Mucosa of rectum (tissue), 2 donors: ENCODE measurements around the gene IP6K3.

Experiments used
- H3K27ac ChIP-seq, 2 donors: one replicate each; pipeline ENCODE4 v1.7.0; 2013; ENCODE audit warnings: inconsistent platforms in 2 of 2, low read depth in 2 of 2, low read length in 2 of 2
- H3K27me3 ChIP-seq, 2 donors: one replicate each; pipeline ENCODE4 v1.7.0; 2013; ENCODE audit warnings: low read length in 2 of 2; ENCODE audit not compliant: control insufficient read depth in 2 of 2, insufficient read depth in 2 of 2
- H3K36me3 ChIP-seq, 2 donors: one replicate each; pipeline ENCODE4 v1.7.0; 2013; ENCODE audit warnings: low read length in 2 of 2; ENCODE audit not compliant: control insufficient read depth in 2 of 2, insufficient read depth in 2 of 2
- H3K4me1 ChIP-seq, 2 donors: one replicate each; pipeline ENCODE4 v1.7.0; 2013; ENCODE audit warnings: low read length in 2 of 2, mild to moderate bottlenecking in 1 of 2; ENCODE audit not compliant: control insufficient read depth in 2 of 2, insufficient read depth in 2 of 2
- H3K4me3 ChIP-seq, 2 donors: one replicate each; pipeline ENCODE4 v1.7.0; 2013; ENCODE audit warnings: low read length in 2 of 2
- H3K9ac ChIP-seq, 2 donors: one replicate each; pipeline ENCODE4 v1.7.0; 2013; ENCODE audit warnings: low read length in 2 of 2, low read depth in 1 of 2, mild to moderate bottlenecking in 1 of 2
- H3K9me3 ChIP-seq, 2 donors: one replicate each; pipeline ENCODE4 v1.7.0; 2013; ENCODE audit warnings: low read length in 2 of 2; ENCODE audit not compliant: control insufficient read depth in 2 of 2
- donor health status: healthy.
- donor health status: Normal muscosa, but diverticular disease.

IP6K3 gene

DNA sequence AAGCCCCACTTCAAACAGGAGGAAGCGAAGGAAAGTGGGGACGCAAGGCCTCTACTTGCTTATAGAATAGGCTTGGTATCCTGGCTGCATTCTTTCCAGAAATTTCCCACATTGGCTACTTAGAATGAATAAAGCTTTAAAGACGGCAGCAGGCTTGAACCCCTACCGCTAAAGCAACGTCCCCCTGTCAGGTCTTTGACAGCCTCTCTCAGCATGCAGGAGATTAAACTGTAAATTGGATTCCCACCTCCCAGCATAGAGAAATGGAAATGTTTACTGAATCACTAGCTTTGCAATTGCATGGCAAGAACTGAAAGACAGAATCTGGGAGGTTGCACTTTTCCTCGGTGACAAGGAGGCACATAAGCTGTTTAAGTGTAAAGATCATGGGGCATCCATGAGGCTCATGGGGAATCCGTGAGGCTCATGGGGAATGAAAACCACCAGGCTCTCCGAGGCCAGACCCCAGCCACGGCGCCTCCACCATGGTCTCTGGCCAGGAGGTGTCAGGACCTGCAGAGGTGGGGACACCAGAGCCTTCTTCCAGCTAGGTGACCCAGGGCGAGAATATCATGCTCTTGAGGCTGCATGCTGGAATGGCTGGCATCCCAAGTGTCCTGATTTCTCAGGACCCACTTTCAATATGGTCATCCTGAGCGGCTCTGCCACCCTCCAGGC is 31.9 kb upstream of the IP6K3 start:
- Histone ChIP-seq H3K9ac (no peak overlapping the region), H3K4me1 (no peaks in the 10 kb centered on the region), H3K27me3 (no peaks in the 10 kb centered on the region), H3K36me3 (peaks cover 81 to 83% of the 10 kb centered on the region in 2 donors), H3K4me3 (no peak overlapping the region), H3K27ac (no peak overlapping the region), H3K9me3 (no peaks in the 10 kb centered on the region)

DNA sequence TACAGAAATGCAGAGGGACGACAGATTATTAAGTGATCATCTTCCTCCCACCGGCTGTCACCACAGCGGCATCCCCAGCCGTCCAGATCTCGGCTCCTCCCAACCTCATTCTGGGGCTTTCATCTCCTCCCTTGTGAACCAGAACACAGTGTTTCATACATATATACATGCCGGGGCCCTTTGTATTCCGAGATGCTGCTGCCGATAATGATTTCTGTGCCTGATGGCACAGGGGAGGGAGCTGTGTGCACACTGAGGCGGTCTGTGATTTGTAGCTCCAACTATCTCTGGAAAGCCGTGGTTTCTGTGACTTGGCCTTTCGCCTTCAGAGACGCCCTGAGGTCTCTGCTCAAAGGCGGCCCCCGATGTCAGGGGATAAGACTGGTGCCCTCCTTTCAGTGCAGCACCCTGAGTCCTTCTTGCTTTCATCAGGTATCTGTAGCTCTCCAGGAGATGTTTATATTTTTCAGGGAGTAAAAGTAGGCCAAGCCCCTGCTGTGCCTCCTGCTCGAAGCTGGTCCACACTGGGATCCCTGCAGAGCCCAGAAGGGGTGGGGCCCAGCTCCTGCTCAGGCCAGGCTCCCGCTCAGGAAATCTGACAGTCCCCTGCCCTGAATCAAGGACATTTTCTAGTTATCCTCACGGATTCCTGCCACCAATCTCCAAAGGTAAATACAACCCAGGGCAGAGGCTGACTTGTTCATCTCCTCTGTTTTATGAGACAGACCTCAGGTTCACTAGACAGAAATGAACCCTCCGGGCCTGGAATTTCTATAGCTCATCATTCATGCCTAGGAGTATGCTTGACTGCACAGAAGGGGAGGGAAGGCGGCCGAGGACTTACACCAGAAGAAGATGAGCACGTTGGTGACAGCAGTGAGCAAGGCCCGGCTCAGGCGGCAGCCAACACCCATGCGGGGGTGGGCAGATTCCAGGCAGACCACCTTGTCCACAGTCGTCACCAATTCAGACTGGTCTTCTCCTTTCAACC is 31.0 kb upstream of the IP6K3 start:
- H3K27me3 ChIP-seq: no peaks in the 10 kb centered on the region
- no peaks in the 10 kb centered on the region for H3K4me1 ChIP-seq
- H3K27ac ChIP-seq: no peak overlapping the region
- no peaks in the 10 kb centered on the region for H3K9me3 ChIP-seq
- H3K4me3 ChIP-seq: no peak overlapping the region
- H3K36me3 ChIP-seq: peaks cover 79 to 82% of the 10 kb centered on the region in 2 donors
- no peak overlapping the region for H3K9ac ChIP-seq

DNA sequence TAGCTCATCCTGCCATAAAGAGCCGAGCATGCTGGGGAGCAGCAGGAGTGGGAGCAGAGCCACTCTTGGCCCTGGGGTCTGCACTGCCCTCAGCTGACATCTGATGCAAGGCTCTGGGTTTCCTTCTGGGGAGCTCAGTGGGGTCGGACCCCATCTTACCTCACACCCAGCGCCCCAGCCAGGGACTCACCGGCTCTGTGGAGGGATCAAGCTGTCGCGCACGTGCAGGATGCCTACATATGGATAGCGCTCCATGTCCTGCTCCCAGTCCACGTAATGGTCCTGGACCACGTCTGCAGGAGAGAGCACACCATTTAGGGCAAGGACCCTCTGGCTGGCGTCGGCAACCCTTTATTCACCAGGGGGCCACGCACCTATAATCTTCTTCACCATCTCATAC is 30.1 kb upstream of the IP6K3 start:
- H3K9ac ChIP-seq: no peak overlapping the region
- no peak overlapping the region for H3K4me3 ChIP-seq
- peaks cover 0 to 3% of the 10 kb centered on the region in 2 donors for H3K4me1 ChIP-seq
- no peak overlapping the region for H3K27ac ChIP-seq
- H3K36me3 ChIP-seq: peaks cover 71 to 81% of the 10 kb centered on the region in 2 donors
- H3K9me3 ChIP-seq: no peaks in the 10 kb centered on the region
- no peaks in the 10 kb centered on the region for H3K27me3 ChIP-seq

DNA sequence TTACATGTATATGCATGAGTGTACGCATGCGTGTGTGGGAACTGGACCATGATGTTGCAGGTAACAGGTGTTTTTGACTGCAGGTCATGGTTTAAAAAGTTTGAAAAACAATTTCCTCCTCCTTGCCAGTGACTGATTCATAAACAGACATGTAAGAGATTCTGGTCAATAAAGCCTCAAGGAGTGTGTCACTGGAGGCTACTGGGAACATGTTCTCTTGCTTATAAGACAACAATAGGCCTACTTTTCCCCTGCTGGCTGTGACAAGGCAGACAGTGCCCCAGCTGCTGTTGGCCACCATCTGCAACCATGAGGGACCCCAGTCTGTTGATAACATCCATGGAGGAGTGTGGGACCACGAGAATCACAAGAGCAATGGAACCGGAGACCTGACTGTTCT is 29.5 kb upstream of the IP6K3 start:
- H3K36me3 ChIP-seq: peaks cover 71 to 81% of the 10 kb centered on the region in 2 donors

DNA sequence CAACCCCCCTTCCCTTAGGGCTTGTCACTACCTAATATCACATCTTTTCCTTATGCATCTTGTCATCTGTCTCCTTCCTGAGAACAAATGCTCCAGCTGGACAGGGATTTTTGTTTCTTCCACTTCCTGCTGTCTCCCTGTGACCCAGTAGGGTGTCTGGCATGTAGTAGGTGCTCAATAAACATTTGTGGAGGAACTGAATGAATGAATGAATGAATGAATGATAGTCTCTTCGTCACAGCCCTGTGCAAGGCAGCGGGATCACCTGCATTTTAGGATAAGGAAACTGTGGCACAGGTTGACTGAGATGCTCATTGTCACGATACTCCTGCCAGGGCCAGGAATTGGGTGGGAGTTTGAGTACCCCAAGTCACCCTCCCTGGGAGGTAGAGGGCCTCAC is 28.1 kb upstream of the IP6K3 start:
- H3K27me3 ChIP-seq: no peaks in the 10 kb centered on the region
- H3K27ac ChIP-seq: no peak overlapping the region
- no peak overlapping the region for H3K9ac ChIP-seq
- H3K36me3 ChIP-seq: peaks cover 60 to 70% of the 10 kb centered on the region in 2 donors
- H3K9me3 ChIP-seq: no peaks in the 10 kb centered on the region
- peaks cover 0 to 7% of the 10 kb centered on the region in 2 donors for H3K4me1 ChIP-seq
- no peak overlapping the region for H3K4me3 ChIP-seq

More for the DNA sequence above, 29.5 kb upstream of the IP6K3 start:
- no peak overlapping the region for H3K4me3 ChIP-seq
- no peaks in the 10 kb centered on the region for H3K9me3 ChIP-seq
- H3K4me1 ChIP-seq: peaks cover 0 to 6% of the 10 kb centered on the region in 2 donors
- no peak overlapping the region for H3K27ac ChIP-seq
- no peaks in the 10 kb centered on the region for H3K27me3 ChIP-seq
- no peak overlapping the region for H3K9ac ChIP-seq

DNA sequence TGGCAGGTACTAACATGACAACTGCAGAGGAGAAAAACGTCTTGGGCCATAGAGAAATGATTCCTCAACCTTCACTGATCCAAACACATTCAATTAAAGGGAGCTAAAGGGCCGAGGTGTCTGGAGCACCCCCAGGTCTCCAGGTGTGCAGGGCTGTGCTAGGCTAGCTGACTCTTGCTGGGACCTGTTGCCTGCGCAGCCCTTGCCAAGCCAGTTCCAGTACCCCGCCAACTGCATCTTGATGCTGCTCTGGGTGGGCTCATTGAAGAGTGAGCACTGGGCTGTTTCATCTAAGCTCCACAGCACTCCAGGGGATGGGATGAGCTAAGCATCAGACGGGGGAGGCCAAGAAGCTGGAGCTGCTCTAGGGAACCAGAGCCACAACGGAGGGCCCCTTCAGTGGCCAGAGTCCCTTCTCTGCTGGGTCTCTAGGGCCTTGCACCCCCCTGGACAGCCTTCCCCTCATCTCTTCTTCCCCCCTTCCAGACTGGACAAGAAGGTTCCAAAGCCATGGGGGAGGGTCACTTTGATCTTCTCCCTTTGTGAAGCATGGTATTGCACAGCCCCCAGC is 26.3 kb upstream of the IP6K3 start:
- Histone ChIP-seq H3K4me1 (peaks cover 0 to 11% of the 10 kb centered on the region in 2 donors), H3K27ac (no peak overlapping the region), H3K36me3 (peaks cover 43 to 52% of the 10 kb centered on the region in 2 donors)

DNA sequence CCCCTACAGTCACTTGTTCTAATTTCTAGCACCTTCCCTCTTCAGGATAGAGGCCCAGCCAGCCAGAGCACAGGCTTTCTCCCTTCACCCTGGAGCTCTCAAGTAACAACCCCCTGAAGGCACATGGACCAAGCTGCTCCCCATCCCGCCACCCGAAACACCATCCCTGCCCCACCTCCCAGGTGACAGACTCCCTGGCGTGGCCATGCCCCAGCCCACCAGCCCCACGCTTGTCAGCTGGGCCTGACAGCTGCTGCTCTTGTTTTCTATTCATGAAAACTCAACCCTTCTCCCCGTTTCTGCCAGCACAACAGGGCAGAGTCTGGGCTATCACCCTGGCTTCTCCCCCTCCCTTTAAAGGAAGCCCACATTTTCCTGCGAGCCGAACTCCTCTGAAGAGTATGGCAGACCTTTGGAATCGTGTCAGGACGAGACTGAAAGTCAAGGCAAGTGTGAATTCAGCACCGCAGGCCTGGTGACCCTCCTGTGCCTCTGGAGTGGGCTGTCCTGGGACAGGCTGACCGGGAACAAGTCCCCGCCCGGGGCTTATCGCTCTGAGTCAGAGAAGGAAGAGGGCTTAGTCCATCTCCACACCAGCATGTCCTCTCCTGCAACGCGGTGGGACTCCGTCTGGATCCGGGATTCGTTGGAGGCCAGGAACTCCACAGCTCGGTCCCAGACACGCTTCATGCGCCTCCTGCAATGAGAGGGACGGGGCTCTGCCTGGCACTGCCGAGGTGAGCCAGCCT is 25.6 kb upstream of the IP6K3 start:
- H3K9ac ChIP-seq: no peak overlapping the region
- H3K36me3 ChIP-seq: peaks cover 36 to 44% of the 10 kb centered on the region in 2 donors
- no peaks in the 10 kb centered on the region for H3K9me3 ChIP-seq
- peaks cover 0 to 11% of the 10 kb centered on the region in 2 donors for H3K4me1 ChIP-seq
- peak overlapping the region; percentile 3 to 33 for H3K27ac ChIP-seq
- no peak overlapping the region for H3K4me3 ChIP-seq
- H3K27me3 ChIP-seq: no peaks in the 10 kb centered on the region

More for the DNA sequence above, 26.3 kb upstream of the IP6K3 start:
- H3K9ac ChIP-seq: no peak overlapping the region
- no peak overlapping the region for H3K4me3 ChIP-seq
- no peaks in the 10 kb centered on the region for H3K27me3 ChIP-seq
- no peaks in the 10 kb centered on the region for H3K9me3 ChIP-seq

DNA sequence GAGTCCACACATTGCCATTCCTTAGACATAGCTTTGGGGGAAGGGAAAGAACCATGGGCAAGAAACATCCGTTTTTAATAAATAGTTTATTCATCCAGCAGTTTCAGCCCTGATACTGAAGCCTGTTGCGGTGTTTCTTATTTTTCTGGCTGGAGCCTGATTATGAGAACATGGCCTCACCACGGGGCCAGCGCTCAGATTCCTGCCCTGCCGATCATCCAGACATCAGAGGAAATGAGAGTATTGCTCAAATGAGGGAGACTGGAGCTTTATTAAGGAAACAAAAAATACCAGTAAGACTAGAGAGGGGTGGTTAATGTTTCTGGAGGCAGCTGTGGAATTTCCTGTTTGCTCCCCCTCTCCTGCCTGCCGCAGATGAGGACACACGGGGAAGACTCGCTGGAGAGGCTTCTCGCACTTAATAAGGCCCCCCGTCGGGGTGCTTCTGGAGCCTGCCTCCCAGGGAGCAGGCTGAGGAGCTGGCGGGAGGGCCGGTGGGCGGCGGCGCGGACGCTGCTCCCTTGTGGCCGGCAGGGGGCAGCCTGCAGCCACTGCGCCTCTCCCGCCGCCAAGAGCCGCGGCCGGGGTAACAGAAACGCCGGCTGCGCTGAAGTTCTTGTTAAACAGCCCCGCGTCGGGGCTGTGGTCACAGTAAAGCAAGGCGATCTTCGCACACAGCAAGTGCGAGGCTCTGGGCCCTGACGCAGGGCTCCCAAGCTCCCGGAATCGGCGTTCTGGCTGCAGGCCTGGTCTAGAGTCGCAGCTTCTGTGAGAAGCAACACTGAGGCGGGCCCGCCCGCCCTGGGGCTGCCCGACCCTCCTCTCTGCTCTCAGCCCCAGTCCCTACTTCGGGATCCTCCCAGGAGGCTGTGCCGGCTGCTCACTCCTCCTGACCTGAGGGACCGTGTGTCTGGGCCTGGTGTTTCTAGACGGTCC is 24.7 kb upstream of the IP6K3 start:
- Histone ChIP-seq H3K27ac (peak overlapping the region; percentile 3 to 33), H3K4me1 (peaks cover 0 to 11% of the 10 kb centered on the region in 2 donors), H3K9ac (no peak overlapping the region), H3K36me3 (peaks cover 28 to 36% of the 10 kb centered on the region in 2 donors), H3K27me3 (no peaks in the 10 kb centered on the region), H3K4me3 (no peak overlapping the region), H3K9me3 (no peaks in the 10 kb centered on the region)

DNA sequence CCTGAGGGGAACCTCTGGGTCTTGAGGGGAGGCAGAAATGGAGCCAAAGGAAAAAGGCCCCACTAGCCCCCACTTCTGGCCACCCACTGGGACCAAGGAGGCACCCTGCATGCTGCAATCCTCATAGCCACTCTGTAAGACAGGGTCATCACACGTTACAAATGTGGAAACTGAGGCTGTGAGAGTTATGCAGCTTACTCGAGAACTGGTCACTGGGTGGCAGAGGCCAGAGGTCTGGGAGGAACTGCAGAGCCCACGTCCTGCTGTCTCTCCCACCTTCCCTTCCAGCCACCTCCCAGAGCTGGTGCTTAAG is 24.1 kb upstream of the IP6K3 start:
- H3K4me3 ChIP-seq: no peak overlapping the region
- no peaks in the 10 kb centered on the region for H3K9me3 ChIP-seq
- H3K36me3 ChIP-seq: peaks cover 22 to 30% of the 10 kb centered on the region in 2 donors
- no peaks in the 10 kb centered on the region for H3K27me3 ChIP-seq
- H3K27ac ChIP-seq: no peak overlapping the region
- H3K4me1 ChIP-seq: peaks cover 0 to 11% of the 10 kb centered on the region in 2 donors
- H3K9ac ChIP-seq: no peak overlapping the region
